GM13977 (cell line): ENCODE data around the gene APOLD1.
A peak's percentile ranks its signal among the peaks of the same experiment; 100 is the strongest.
"Not testable (repeated sequence)": the region's sequence is repeated elsewhere in the genome, so short reads cannot be mapped to it uniquely, and the experiment has no call there.

Source experiments
- DNase-seq: peaks from one replicate; pipeline ENCODE4 v3.0.0; 2012; ENCODE audit warnings: low spot score
- CTCF ChIP-seq: IDR thresholded peaks from 2 replicates; pipeline ENCODE4 v1.5.1; 2012; ENCODE audit warnings: mild to moderate bottlenecking, control low read depth; ENCODE audit not compliant: insufficient read depth; ENCODE audit errors: extremely low read depth, missing control alignments
- in situ Hi-C: fragments of 300-500 bp; cut with MboI; formaldehyde crosslinking; loops from one replicate; pipeline ENCODE4 v1.12.0; 2022; ENCODE audit warnings: low sequenced_read_pairs, low pct_unique_long_range_greater_than_20kb, mixed read lengths, inconsistent platforms; ENCODE audit not compliant: unreplicated experiment

APOLD1 gene

DNA sequence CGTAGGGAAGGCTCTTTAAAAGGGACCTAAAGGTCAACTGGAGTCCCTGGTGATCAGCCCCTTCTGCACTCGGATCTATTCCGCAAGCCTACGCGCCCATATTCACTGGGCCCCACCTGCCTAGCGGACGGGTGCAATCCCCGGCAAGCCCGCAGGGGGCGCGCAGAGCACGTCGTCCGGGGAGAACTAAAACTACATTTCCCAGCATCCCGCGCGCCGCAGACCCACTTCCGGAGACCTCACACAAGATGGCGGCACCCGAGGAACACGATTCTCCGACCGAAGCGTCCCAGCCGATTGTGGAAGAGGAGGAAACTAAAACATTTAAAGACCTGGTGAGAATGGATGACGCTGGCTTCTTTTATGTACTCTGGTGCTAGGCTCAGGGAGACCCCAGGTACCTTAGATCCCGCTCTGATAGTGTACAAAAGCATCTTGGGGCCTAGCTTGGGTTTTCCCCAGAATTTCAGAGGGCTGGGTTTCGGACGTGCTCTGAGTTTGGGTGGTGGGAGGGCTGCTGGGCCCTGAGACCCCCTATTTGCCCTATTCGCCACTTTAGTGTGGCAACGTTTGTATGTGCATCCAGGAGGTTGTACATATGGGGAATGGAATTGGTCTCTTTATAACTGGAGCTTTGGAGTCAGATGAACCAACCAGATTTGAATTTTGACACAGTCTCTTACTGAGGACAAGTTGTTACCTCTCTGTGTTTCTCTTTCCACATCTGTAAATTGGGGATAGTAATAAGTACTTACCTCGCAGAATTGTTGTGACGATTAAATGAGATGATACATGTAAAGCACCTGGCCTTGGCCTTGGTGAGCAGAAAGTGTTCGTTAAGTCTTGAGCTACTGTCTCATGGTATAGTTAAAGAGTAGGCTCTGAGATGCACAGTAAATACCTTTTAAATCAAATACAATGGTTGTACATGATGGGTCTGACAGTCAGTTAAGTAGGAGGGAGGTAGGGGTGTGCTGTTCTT is 28.0 kb downstream of the APOLD1 start, which contains the start of gene DDX47:
Gene DDX47 (plus strand): TSS at position 227 of the 982 bp plus-strand sequence. CDS start 22 bp downstream, at position 249.
- DNase-seq, result peak; percentile 85
- peak; percentile 96 for TF ChIP-seq CTCF
- in situ Hi-C loops, result no loop called here

- peak; percentile 41 for DNase-seq
- TF ChIP-seq CTCF, result no peak
- in situ Hi-C loops, result no loop called here
These were observed 32.2 kb downstream of the APOLD1 start for GRCh38 chr12:12817616-12818015.

GRCh38 chr12:12818701-12819100 is 33.2 kb downstream of the APOLD1 start:
- no peak for DNase-seq
- in situ Hi-C loops, result no loop called here
- no peak for TF ChIP-seq CTCF

DNA sequence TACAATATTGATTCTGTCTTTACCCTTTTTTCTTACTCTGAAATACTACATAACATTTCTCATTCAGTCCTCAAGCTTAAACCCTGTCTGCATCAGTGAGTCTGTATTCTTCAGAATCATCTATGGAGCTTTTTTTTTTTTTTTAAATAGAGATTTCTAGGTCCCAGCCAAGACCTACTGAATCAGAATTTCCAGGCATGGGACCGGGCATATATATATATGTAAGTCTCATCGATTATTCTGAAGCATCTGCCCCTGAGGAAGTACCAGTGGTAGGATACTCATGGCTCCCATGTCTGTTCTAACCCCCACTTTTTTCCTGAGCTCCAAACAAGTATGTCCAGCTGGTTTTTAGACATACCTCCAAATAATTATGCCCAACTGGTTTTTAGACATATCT is 33.8 kb downstream of the APOLD1 start:
- in situ Hi-C loops, result no loop called here
- TF ChIP-seq CTCF, result no peak
- no peak for DNase-seq

DNA sequence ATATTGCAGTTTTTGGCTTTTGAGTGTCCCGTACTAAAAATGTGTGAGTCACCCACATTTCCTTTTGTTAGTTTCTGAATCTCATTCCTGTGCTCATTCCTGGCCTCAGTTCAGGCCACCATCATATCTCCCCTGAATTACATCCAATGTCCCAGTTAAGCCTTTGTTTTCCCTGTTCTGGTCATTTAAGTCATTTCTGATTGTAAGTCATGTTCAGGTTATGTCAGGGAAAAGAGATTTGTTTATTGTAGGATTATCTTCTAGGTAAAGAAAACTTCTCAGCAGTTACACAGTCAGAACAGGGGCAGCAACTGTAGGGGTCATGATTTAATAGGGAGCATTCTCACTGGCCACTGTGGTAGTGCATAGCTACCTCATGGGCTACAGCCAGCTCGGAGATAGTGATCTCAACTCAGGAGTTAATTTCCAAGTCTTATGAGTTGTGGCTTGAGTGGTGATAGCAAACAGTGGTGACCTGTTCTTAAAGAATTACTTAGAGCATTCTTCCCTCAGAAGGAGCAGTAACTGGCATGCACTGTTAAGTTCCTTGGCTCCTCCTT is 34.4 kb downstream of the APOLD1 start:
- in situ Hi-C loops, result no loop called here
- DNase-seq, result no peak

DNA sequence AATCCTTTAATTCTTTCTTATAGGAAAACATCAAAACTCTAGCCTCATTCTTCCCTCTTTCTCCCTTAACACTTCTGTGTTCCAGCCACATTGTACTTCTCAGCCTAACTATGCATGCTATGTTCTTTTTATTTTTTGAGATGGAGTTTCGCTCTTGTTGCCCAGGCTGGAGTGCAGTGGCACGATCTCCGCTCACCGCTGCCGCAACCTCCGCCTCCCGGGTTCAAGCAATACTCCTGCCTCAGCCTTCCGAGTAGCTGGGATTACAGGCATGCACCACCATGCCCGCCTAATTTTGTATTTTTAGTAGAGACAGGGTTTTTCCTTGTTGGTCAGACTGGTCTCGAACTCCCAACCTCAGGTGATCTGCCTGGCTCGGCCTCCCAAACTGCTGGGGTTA is 34.9 kb downstream of the APOLD1 start:
- DNase-seq, in situ Hi-C loops: not testable (repeated sequence)

More for the DNA sequence above, 34.4 kb downstream of the APOLD1 start:
- no peak for TF ChIP-seq CTCF

- in situ Hi-C loops, result no loop called here
- no peak for TF ChIP-seq CTCF
- DNase-seq, result peak; percentile 64
These were observed 36.5 kb downstream of the APOLD1 start for GRCh38 chr12:12821975-12822374.
